DND-41 (cell line): ENCODE measurements around the gene KCNK4.
A peak's percentile ranks its signal among the peaks of the same experiment; 100 is the strongest.
"Not testable (repeated sequence)": the region's sequence is repeated elsewhere in the genome, so short reads cannot be mapped to it uniquely, and the experiment has no call there.

Experiments
- ATAC-seq: fragments of 200-7000 bp; cut with Tn5 transposase; 3 replicates; pipeline ENCODE4 v1.9.1; 2021; ENCODE audit warnings: low read depth; ENCODE audit not compliant: insufficient read depth
- DNase-seq: peaks from one replicate; pipeline ENCODE4 v3.0.0-alpha.2; 2020
- H2AFZ ChIP-seq: 2 replicates; pipeline ENCODE4 v1.6.0; 2012; ENCODE audit warnings: low read depth, low read length
- H3K27ac ChIP-seq: 2 replicates; pipeline ENCODE4 v1.5.1; 2012; ENCODE audit warnings: low read length, inconsistent platforms
- H3K27me3 ChIP-seq: fragments of 200-600 bp; sonication (generic); 2 replicates; pipeline ENCODE4 v1.6.0; 2012; ENCODE audit warnings: low read length, mild to moderate bottlenecking, inconsistent platforms; ENCODE audit not compliant: insufficient read depth, poor library complexity
- H3K36me3 ChIP-seq: 2 replicates; pipeline ENCODE4 v1.5.1; 2012; ENCODE audit warnings: low read length, inconsistent platforms; ENCODE audit not compliant: insufficient read depth
- H3K4me1 ChIP-seq: 2 replicates; pipeline ENCODE4 v1.5.1; 2012; ENCODE audit warnings: mild to moderate bottlenecking, low read length; ENCODE audit not compliant: insufficient read depth
- H3K4me2 ChIP-seq: 2 replicates; pipeline ENCODE4 v1.6.0; 2012; ENCODE audit warnings: mild to moderate bottlenecking, moderate library complexity, low read length, inconsistent platforms; ENCODE audit not compliant: insufficient read depth
- H3K4me3 ChIP-seq, 2 experiments: fragments of 200-600 bp in 1 of 2; shearing (Covaris generic) in 1 of 2; 2 replicates each; pipeline ENCODE4 v1.5.1; 2012 to 2016; ENCODE audit warnings: inconsistent platforms in 2 of 2, low read length in 2 of 2, mild to moderate bottlenecking in 2 of 2, low read depth in 1 of 2, moderate library complexity in 1 of 2
- H3K79me2 ChIP-seq: 2 replicates; pipeline ENCODE4 v1.6.0; 2012; ENCODE audit warnings: low read length, inconsistent platforms; ENCODE audit not compliant: insufficient read depth
- H3K9ac ChIP-seq: 2 replicates; pipeline ENCODE4 v1.6.0; 2012; ENCODE audit warnings: low read depth, mild to moderate bottlenecking, inconsistent platforms, low read length, moderate library complexity
- H3K9me3 ChIP-seq: 2 replicates; pipeline ENCODE4 v1.5.1; 2012; ENCODE audit warnings: low read length, moderate library complexity, mild to moderate bottlenecking, inconsistent platforms; ENCODE audit not compliant: insufficient read depth, severe bottlenecking
- H4K20me1 ChIP-seq: 2 replicates; pipeline ENCODE4 v1.6.0; 2012; ENCODE audit warnings: low read length; ENCODE audit not compliant: insufficient read depth
- CTCF ChIP-seq: IDR thresholded peaks from 2 replicates; pipeline ENCODE4 v1.5.1; 2012; ENCODE audit warnings: borderline replicate concordance, low read length, moderate library complexity, mild to moderate bottlenecking; ENCODE audit not compliant: poor library complexity, severe bottlenecking; ENCODE audit errors: extremely low read depth
- EZH2 ChIP-seq: IDR thresholded peaks from 3 replicates; pipeline ENCODE4 v1.6.1; 2012; ENCODE audit warnings: borderline replicate concordance, low read depth, mild to moderate bottlenecking, moderate library complexity, low read length, inconsistent platforms; ENCODE audit not compliant: severe bottlenecking

Gene KCNK4

GRCh38 chr11:64245797-64246620 is 45.1 kb upstream of the KCNK4 start:
- peaks cover 46% of the 10 kb centered on the region for H3K79me2 ChIP-seq
- peak overlapping the region; percentile 71 for H2AFZ ChIP-seq

GRCh38 chr11:64246621-64246870 is 44.6 kb upstream of the KCNK4 start:
- Histone ChIP-seq H3K4me2 (peak overlapping the region; percentile 93), H3K4me1 (peaks cover 58% of the 10 kb centered on the region), H3K79me2 (peaks cover 45% of the 10 kb centered on the region), H4K20me1 (peaks cover 31% of the 10 kb centered on the region), H3K9ac (peak overlapping the region; percentile 83), H3K36me3 (peaks cover 30% of the 10 kb centered on the region), H3K4me3 (peak overlapping the region in 1 of 2 experiments; percentile 90; a peak in 2 of 4 replicates), H2AFZ (peak overlapping the region; percentile 71; the same call in 1 of the 2 replicates)
- DNase-seq, ATAC-seq, H3K9me3 ChIP-seq, H3K27ac ChIP-seq, H3K27me3 ChIP-seq: not testable (repeated sequence)

More at GRCh38 chr11:64245797-64246620, 45.1 kb upstream of the KCNK4 start:
- Histone ChIP-seq H3K9ac (peak overlapping the region; percentile 83), H3K27me3 (no peaks in the 10 kb centered on the region), H3K36me3 (peaks cover 30% of the 10 kb centered on the region), H3K4me2 (peak overlapping the region; percentile 93), H3K9me3 (no peaks in the 10 kb centered on the region), H4K20me1 (peaks cover 31% of the 10 kb centered on the region), H3K4me1 (peaks cover 56% of the 10 kb centered on the region), H3K27ac (peak overlapping the region; percentile 91), H3K4me3 (peak overlapping the region; percentile 82 to 90)
- TF ChIP-seq CTCF = no peak
- no peak for TF ChIP-seq EZH2
- DNase-seq = peak; percentile 80
- peak; percentile 16 for ATAC-seq

- peak; percentile 91 for DNase-seq
Observed at GRCh38 chr11:64246871-64247728, 44.0 kb upstream of the KCNK4 start, which contains the start of gene PPP1R14B. Gene PPP1R14B (minus strand): TSS chr11:64246943. CDS start chr11:64246673, 270 bp downstream.

More at GRCh38 chr11:64246871-64247728, 44.0 kb upstream of the KCNK4 start, which contains the start of gene PPP1R14B:
- peak within 1 kb of the TSS; percentile 82 to 90 for H3K4me3 ChIP-seq
- peak within 1 kb of the TSS; percentile 91 for H3K27ac ChIP-seq
- peak within 1 kb of the TSS; percentile 83 for H3K9ac ChIP-seq
- H3K36me3 ChIP-seq = peaks cover 30% of the 10 kb centered on the region
- no peaks in the 10 kb centered on the region for H3K27me3 ChIP-seq
- peaks cover 31% of the 10 kb centered on the region for H4K20me1 ChIP-seq
- H3K4me2 ChIP-seq = peak within 1 kb of the TSS; percentile 93
- peaks cover 43% of the 10 kb centered on the region for H3K79me2 ChIP-seq
- H3K4me1 ChIP-seq = peaks cover 61% of the 10 kb centered on the region
- TF ChIP-seq CTCF = no peak
- no peak for TF ChIP-seq EZH2
- no peaks in the 10 kb centered on the region for H3K9me3 ChIP-seq
- peak within 1 kb of the TSS; percentile 71 for H2AFZ ChIP-seq
- ATAC-seq = peak; percentile 61
